ENCODE measurements around the gene HERPUD1.

- no peak for TF ChIP-seq FOXK2 (IDR thresholded peaks at IDR 0.05)
- TF ChIP-seq, protein P1, sequence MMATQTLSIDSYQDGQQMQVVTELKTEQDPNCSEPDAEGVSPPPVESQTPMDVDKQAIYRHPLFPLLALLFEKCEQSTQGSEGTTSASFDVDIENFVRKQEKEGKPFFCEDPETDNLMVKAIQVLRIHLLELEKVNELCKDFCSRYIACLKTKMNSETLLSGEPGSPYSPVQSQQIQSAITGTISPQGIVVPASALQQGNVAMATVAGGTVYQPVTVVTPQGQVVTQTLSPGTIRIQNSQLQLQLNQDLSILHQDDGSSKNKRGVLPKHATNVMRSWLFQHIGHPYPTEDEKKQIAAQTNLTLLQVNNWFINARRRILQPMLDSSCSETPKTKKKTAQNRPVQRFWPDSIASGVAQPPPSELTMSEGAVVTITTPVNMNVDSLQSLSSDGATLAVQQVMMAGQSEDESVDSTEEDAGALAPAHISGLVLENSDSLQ (IDR thresholded peaks at IDR 0.05) = no peak
Observed at GRCh38 chr16:56988161-56988947, 56.4 kb downstream of the HERPUD1 start.
